Measurements from ENCODE around the gene GBP7. TPM values are rescaled to one million over a fixed set of nuclear protein-coding genes. Genes with fewer than 3 reads are reported as not detected.

Gene GBP7
- total RNA-seq, 1 experiment from 2014 or later: not detected

DNA sequence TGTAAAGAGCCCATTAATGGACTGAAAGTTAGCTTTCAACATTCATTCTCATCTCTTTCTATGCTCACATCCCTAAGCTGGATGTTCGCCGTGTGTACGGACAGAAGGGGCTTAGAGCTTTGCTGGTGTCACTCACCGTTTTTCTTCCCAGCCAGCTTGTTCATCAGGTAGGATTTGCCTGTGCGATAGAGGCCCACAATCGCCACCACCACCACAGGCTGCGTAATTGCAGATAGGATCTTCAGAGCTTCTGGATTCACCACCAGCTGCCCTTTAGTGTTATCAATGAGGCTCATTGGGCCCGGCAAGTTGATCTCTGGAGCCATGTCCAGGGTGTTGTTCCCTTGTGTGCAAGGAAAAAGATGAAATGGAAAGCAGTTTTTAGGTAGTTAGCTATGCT is 54.2 kb downstream of the GBP7 start:
- no peak for DNase-seq (ENCODE audit: low read depth)

DNA sequence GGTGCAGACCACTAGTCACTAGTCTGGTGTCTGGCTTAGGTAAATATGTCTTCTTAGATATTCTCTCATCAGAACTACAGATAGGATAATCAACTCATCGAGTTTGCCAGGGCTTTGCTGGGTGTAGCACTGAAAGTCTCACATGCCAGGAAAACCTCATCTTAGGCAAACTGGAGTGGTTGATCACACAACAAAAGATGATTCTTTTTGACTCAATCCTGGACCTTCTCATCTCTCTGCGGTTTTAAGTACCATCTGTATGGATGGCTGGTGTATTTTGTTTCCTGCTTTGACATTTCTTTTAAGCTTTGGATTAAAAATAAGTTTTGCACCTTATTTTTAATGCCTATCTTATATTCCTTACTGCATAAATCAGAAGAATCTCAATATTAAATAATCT is 61.1 kb downstream of the GBP7 start:
- DNase-seq (ENCODE audit: low read depth): peak; percentile 7

- no peak for DNase-seq (ENCODE audit: low read depth)
Measured at GRCh38 chr1:89112871-89113613, 62.8 kb downstream of the GBP7 start.

GRCh38 chr1:89104687-89105086 is 71.1 kb downstream of the GBP7 start:
- no peak for DNase-seq (ENCODE audit: low read depth)

GRCh38 chr1:89104147-89104546 is 71.7 kb downstream of the GBP7 start:
- DNase-seq (ENCODE audit: low read depth): peak; percentile 4

DNA sequence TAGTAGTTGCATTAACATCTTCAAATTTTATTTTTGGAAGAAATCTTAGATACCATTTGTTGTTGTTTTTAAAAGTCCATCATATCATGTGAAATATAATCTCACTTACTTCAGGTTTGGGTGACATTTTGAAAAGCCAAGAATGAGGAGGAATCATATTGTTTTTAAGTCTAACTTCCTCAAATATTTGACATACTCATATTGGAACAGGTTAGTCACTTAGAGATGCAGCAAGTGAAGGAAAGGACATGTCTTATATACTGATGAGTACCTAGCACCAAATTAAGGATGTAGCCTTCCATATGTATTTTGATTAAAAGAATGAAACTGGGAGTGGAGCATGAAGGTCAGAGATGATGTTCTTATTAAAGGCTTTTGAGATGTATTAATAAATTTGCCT is 73.8 kb downstream of the GBP7 start:
- no peak for DNase-seq (ENCODE audit: low read depth)

DNA sequence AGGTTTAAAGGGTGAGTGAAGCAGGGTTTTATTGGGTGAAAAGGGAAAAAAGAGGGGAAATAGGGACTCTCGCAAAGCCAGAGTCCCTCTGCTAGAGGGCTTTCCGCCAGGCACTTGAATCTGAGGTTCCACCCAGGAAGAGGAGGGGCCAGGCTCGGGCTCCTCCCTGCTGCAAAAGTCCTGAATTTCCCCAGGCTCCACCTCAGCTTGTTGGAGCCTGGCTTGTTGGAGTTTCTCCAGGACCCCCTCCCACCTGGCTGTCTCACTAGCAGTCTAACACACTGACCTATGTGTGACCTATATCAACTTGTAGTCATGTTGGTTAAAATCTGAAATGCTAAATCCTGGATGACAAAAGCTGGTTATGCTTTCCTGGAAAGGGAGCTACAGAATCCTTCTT is 75.4 kb downstream of the GBP7 start:
- DNase-seq (ENCODE audit: low read depth): peak; percentile 2

DNA sequence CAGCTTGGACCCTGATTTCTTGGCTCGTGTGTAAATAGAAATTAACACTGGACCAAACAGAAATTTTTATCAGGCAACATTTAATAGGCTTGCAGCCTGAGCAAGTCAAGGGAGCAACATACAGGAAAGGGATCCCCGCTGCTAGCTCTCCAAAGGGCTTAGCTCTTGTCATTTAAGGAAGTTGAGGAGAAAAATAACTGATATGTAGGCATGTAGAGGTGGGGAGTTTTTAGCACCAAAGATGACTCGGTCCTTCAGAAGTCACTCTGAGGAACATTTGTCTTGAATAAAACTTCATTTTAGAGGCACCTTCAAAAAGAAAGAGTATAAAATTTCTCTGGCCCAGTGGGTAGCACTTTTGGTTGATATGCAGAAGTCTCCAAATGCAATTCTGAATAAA is 76.9 kb downstream of the GBP7 start:
- no peak for DNase-seq (ENCODE audit: low read depth)

DNA sequence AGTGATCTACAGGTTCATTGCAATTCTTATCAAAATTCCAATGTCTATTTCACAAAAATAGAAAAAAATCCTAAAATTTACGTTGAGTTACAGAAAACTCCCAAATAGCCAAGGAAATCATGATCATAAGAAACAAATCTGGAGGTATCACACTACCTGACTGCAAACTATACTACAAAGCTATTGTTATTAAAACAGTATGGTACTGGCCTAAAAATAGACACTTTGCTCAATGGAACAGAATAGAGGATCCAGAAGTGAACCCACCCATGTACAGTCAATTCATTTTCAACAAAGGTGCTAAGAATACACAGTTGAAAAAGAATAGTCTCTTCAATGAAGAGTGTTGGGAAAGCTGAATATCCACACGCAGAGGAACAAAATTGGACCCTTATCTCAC is 80.1 kb downstream of the GBP7 start:
- no peak for DNase-seq (ENCODE audit: low read depth)

DNA sequence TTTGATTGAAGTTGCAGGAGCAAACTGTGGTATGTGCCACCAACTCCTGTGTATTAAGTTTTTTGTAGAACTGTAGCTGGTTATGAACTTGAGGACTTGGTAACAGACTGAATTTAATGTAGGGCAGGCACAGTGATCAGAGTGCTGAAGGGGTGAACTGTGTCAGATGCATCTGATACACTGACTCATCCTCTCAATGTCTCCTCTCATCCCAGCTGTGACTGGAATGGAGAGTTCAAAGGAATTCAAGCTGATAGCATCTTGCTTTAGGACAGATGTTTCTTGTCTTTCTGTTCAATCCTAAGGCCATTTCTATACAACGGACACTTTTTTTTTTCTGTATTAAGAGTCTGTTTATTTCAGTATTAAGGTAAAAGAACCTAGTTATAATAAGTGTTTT is 85.8 kb downstream of the GBP7 start:
- DNase-seq (ENCODE audit: low read depth): no peak

- no peak for DNase-seq (ENCODE audit: low read depth)
Measured at GRCh38 chr1:89088572-89088971, 87.2 kb downstream of the GBP7 start.

DNA sequence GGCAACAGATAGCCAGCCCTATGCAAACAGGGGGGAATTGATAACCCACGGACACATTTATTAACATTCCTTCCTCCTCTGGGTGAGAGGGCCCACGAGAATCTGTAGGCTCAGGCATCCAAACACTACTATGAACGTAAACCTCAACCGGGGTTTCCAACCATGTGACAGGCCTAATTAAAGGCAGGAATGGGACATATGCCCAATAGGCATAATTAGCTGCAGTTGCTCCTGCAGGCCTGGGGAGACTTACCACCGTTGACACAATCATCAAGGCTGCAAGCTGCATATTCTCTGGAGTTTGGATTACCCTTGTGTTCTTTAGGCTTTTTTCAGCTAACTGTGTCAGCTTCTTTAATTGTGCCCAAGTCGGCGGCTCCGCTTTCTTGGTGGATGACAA is 88.6 kb downstream of the GBP7 start:
- no peak for DNase-seq (ENCODE audit: low read depth)

DNA sequence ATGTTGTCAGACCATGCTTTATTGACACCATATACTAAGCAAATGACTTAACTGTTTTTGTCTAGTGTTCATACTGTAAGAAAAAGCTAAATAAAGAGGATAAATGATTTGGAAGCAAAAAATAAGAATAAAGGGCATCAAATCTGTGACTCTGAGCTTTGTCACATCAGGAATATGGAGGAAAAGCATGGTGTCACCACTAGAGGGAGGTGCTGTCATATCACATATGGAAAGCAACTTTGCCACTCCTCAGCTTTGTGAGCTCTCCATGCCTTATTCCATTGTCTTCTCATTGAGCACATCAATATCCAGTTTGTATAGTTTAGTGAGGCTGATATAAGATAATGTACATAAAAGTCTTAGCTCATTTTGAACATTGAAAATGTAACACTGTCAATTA is 90.0 kb downstream of the GBP7 start:
- no peak for DNase-seq (ENCODE audit: low read depth)

Other genes with a start within 250 kb of the GBP7 start
- gene KYAT3, start 183.4 kb downstream of the GBP7 start, total RNA-seq (2014; rRNA removed; shearing (Covaris generic)): 9.6 and 13.3 TPM in 2 replicates
- 8.9 and 12.0 TPM in 2 replicates for gene RBMXL1, start 183.4 kb downstream of the GBP7 start, total RNA-seq (2014; rRNA removed; shearing (Covaris generic))
- gene GBP3, start 153.1 kb downstream of the GBP7 start, total RNA-seq (2014; rRNA removed; shearing (Covaris generic)): 20.0 and 21.8 TPM in 2 replicates
- gene GBP1, start 110.8 kb downstream of the GBP7 start, total RNA-seq (2014; rRNA removed; shearing (Covaris generic)): 12.9 and 17.0 TPM in 2 replicates
- gene GBP2, start 49.9 kb downstream of the GBP7 start, total RNA-seq (2014; rRNA removed; shearing (Covaris generic)): 2.8 and 3.7 TPM in 2 replicates
- 0.02 and 0.10 TPM in 2 replicates for gene GBP4, start 22.9 kb upstream of the GBP7 start, total RNA-seq (2014; rRNA removed; shearing (Covaris generic))
- 0.13 and 0.18 TPM in 2 replicates for gene GBP5, start 96.9 kb upstream of the GBP7 start, total RNA-seq (2014; rRNA removed; shearing (Covaris generic))
- gene GBP6, start 188.1 kb upstream of the GBP7 start, total RNA-seq (2014; rRNA removed; shearing (Covaris generic)): not detected in 2 replicates